Fibroblast of skin of left biceps (primary cell): ENCODE results near the gene SCN8A.
A peak's percentile ranks its signal among the peaks of the same experiment; 100 is the strongest.
"Not testable (repeated sequence)": the region's sequence is repeated elsewhere in the genome, so short reads cannot be mapped to it uniquely, and the experiment has no call there.

Experiments used
- DNase-seq, 2 experiments: peaks; one replicate each; pipeline ENCODE4 v3.0.0-alpha.2; 2013; ENCODE audit warnings: low read depth in 2 of 2

SCN8A gene

GRCh38 chr12:51766067-51766676, 175.1 kb downstream of the SCN8A start:
- no peak for DNase-seq

GRCh38 chr12:51771008-51771407, 180.0 kb downstream of the SCN8A start:
- no peak for DNase-seq

GRCh38 chr12:51773145-51773869, 182.3 kb downstream of the SCN8A start:
- DNase-seq = peak; percentile 78 to 80

- no peak for DNase-seq
These were observed 183.9 kb downstream of the SCN8A start for GRCh38 chr12:51774933-51775332.

- DNase-seq = no peak
These were observed 186.4 kb downstream of the SCN8A start for GRCh38 chr12:51777457-51777856.

- no peak for DNase-seq
These were observed 186.9 kb downstream of the SCN8A start for GRCh38 chr12:51777973-51778372.

- DNase-seq = no peak
These were observed 188.8 kb downstream of the SCN8A start for GRCh38 chr12:51779876-51780275.

- DNase-seq = no peak
These were observed 193.7 kb downstream of the SCN8A start for GRCh38 chr12:51784688-51785087.

- no peak for DNase-seq
These were observed 194.9 kb downstream of the SCN8A start for GRCh38 chr12:51785906-51786305.

- DNase-seq = peak; percentile 29 to 30
These were observed 197.8 kb downstream of the SCN8A start for GRCh38 chr12:51788876-51789275.

GRCh38 chr12:51792417-51792816, 201.4 kb downstream of the SCN8A start:
- DNase-seq = no peak

GRCh38 chr12:51793201-51793600, 202.2 kb downstream of the SCN8A start:
- DNase-seq = no peak

- no peak for DNase-seq
These were observed 206.3 kb downstream of the SCN8A start for GRCh38 chr12:51797301-51797700.

GRCh38 chr12:51798051-51798450, 207.0 kb downstream of the SCN8A start:
- not testable (repeated sequence) for DNase-seq

- DNase-seq = no peak
These were observed 207.5 kb downstream of the SCN8A start for GRCh38 chr12:51798501-51798900.

GRCh38 chr12:51801027-51801426, 210.0 kb downstream of the SCN8A start:
- no peak for DNase-seq

GRCh38 chr12:51806896-51807295, 215.9 kb downstream of the SCN8A start:
- no peak for DNase-seq

- no peak for DNase-seq
These were observed 218.2 kb downstream of the SCN8A start for GRCh38 chr12:51809193-51809592.

- DNase-seq = no peak
These were observed 220.5 kb downstream of the SCN8A start for GRCh38 chr12:51811203-51812202.

- no peak for DNase-seq
These were observed 221.8 kb downstream of the SCN8A start for GRCh38 chr12:51812871-51813270.

GRCh38 chr12:51813931-51814310, 222.9 kb downstream of the SCN8A start:
- DNase-seq = no peak
